ENCODE data around the gene MCOLN2.

- TF ChIP-seq CTCF (IDR thresholded peaks at IDR 0.05) (no peak), POLR2A (IDR thresholded peaks at IDR 0.05) (no peak)
These were observed 63.8 kb downstream of the MCOLN2 start for GRCh38 chr1:84933011-84933611.

Data from prostate gland (tissue), 2 donors.